ENCODE data around the gene OTOA.
"Not testable (repeated sequence)": the region's sequence is repeated elsewhere in the genome, so short reads cannot be mapped to it uniquely, and the experiment has no call there.

OTOA gene

DNA sequence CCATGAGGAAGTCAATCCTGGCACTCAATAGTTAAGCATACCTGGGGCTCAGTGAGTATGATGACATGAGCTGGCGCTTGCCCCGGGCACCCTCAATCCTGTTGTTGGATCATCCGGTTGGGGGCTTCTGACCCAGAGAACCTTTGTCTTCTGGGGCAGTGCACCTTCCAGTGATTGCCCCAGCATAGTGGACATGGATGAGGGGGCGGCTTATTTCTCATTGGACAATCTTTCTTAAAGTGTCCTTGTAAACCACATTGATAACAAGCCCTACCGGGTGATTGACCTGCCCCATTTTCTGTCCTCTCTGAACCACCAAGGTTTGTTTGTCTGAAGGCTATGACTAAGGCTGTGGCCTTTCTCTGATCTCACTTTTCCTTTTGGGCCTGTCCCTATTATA, 29.6 kb upstream of the OTOA start:
- no peak overlapping the region for H3K4me3 ChIP-seq (replicated peaks; ENCODE audit: low read depth, low read length)
- DNase-seq (ENCODE audit: extremely low read depth, low read depth): no peak
- TF ChIP-seq, protein P1, sequence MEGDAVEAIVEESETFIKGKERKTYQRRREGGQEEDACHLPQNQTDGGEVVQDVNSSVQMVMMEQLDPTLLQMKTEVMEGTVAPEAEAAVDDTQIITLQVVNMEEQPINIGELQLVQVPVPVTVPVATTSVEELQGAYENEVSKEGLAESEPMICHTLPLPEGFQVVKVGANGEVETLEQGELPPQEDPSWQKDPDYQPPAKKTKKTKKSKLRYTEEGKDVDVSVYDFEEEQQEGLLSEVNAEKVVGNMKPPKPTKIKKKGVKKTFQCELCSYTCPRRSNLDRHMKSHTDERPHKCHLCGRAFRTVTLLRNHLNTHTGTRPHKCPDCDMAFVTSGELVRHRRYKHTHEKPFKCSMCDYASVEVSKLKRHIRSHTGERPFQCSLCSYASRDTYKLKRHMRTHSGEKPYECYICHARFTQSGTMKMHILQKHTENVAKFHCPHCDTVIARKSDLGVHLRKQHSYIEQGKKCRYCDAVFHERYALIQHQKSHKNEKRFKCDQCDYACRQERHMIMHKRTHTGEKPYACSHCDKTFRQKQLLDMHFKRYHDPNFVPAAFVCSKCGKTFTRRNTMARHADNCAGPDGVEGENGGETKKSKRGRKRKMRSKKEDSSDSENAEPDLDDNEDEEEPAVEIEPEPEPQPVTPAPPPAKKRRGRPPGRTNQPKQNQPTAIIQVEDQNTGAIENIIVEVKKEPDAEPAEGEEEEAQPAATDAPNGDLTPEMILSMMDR (IDR thresholded peaks at IDR 0.05; ENCODE audit: low read depth, low read length, missing control alignments): no peak

- not testable (repeated sequence) for H3K4me3 ChIP-seq (replicated peaks; ENCODE audit: low read depth, low read length)
These were observed 28.1 kb upstream of the OTOA start for GRCh38 chr16:21635694-21636093.

DNA sequence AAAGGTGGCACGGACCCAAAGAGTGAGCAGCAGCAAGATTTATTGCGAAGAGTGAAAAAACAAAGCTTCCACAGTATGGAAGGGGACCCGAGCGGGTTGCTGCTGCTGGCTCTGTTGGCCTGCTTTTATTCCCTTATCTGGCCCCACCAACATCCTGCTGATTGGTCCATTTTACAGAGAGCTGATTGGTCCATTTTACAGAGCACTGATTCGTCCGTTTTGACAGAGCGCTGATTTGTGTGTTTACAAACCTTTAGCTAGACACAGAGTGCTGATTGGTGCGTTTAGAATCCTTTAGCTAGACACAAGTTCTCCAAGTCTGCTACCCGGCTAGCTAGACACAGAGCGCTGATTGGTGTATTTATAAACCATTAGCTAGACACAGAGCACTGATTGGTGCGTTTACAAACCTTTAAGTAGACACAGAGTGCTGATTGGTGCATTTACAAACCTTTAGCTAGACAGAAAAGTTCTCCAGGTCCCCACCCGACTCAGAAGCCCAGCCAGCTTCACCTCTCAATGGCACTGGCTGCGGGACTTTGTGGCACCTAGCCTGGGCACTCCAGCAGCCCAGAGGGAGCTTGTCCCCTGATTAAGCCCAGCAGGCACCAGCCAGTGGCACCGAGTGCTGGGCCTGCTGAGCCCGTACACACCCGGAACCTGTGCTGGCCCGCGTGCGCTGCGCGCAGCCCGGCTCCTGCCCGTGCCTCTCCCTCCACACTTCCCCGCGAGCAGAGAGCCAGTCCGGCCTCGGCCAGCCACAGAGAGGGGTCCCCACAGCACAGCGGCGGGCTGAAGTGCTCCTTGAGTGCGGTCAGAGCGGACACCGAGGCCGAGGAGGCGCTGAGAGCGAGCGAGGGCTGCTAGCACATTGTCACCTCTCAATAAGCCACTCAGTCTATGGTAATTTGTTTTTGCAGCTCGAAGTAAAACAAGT, 26.5 kb upstream of the OTOA start:
- H3K4me3 ChIP-seq (replicated peaks; ENCODE audit: low read depth, low read length): no peak overlapping the region
- no peak for DNase-seq (ENCODE audit: extremely low read depth, low read depth)
- TF ChIP-seq, protein P1 (IDR thresholded peaks at IDR 0.05; ENCODE audit: low read depth, low read length, missing control alignments): no peak

More at GRCh38 chr16:21635694-21636093, 28.1 kb upstream of the OTOA start:
- not testable (repeated sequence) for DNase-seq (ENCODE audit: extremely low read depth, low read depth)

DNA sequence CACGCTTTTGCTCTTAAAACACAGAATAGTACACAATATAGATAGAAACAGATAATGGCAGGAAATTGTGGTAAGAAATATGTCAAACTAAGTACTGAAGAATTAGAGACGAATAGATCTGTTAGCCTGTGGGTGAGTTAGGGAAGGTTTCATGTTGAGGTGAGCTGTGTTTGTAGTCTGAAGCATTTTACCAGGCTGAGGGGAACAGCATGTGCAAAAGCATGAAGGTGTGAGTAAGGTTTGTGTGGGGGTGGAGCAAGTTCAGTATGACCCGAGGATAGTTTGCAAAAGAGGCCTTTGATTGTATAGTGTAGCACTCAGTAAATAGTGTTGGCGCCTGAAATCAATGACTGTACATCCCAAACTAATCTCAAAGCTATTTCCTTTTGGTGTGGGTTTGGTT, 25.2 kb upstream of the OTOA start:
- DNase-seq (ENCODE audit: extremely low read depth, low read depth): no peak
- no peak overlapping the region for H3K4me3 ChIP-seq (replicated peaks; ENCODE audit: low read depth, low read length)
- TF ChIP-seq, protein P1 (IDR thresholded peaks at IDR 0.05; ENCODE audit: low read depth, low read length, missing control alignments): no peak

- TF ChIP-seq, protein P1 (IDR thresholded peaks at IDR 0.05; ENCODE audit: low read depth, low read length, missing control alignments): no peak
- no peak overlapping the region for H3K4me3 ChIP-seq (replicated peaks; ENCODE audit: low read depth, low read length)
- no peak for DNase-seq (ENCODE audit: extremely low read depth, low read depth)
These were observed 24.3 kb upstream of the OTOA start for GRCh38 chr16:21639493-21639892.

DNA sequence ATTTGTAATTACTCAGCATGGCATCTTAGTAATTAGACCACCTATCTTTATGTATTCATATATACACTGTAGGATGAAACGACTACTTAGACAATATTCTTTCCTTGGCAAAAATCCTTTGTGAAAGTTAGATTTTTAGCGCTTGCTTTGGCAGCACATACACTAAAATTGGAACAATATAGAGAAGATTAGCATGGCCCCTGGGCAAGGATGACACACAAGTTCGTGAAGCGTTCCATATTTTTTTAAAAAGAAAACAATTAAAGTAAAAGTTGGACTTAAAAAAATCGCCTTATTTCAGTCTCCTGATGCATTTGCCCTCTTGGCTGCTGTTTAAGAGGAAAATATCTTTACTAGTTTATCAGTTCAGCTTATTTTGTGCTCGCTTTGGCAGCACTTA, 21.9 kb upstream of the OTOA start:
- no peak for DNase-seq (ENCODE audit: extremely low read depth, low read depth)
- H3K4me3 ChIP-seq (replicated peaks; ENCODE audit: low read depth, low read length): no peak overlapping the region
- TF ChIP-seq, protein P1 (IDR thresholded peaks at IDR 0.05; ENCODE audit: low read depth, low read length, missing control alignments): no peak

DNA sequence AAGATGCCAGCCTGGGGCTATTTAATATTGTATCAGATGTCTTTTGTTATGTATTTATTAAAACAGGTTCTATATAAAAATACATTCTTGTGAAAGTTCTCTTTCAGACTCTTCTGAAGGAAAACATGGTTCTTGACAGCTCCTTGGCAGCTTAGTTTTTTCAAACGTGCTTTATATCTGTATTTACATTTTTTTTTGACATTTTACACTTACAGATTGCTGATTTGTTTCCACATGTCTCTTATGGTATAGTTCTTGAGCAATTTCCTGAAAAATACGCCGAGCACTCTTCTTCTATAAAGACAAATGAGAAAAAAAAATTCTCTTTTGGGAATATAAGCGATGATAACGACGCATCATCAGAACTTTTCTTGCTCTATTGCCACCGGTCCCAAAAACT, 20.9 kb upstream of the OTOA start:
- no peak overlapping the region for H3K4me3 ChIP-seq (replicated peaks; ENCODE audit: low read depth, low read length)
- TF ChIP-seq, protein P1 (IDR thresholded peaks at IDR 0.05; ENCODE audit: low read depth, low read length, missing control alignments): no peak
- DNase-seq (ENCODE audit: extremely low read depth, low read depth): no peak

All from HFF-Myc (cell line).